Measurements from ENCODE around the gene IDE.

DNA sequence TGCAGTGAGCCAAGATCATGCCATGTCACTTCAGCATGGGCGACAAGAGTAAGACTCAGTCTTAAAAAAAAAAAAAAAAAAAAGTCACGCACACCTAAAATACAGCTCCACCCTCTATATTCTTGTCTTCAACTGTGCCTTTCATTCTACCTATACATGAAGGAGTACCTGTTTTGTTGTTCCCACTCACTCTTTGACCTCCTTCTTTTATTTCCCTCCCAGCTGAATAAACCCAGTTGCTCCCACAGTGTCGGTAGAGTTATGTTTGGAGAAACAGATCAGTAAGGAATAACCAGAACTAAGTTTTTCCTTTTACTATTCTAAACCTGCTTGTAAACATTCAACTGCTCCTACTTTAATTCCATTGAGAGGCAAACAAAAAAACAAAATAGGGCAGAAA lies 50.3 kb downstream of the IDE start:
- TF ChIP-seq, protein P1, sequence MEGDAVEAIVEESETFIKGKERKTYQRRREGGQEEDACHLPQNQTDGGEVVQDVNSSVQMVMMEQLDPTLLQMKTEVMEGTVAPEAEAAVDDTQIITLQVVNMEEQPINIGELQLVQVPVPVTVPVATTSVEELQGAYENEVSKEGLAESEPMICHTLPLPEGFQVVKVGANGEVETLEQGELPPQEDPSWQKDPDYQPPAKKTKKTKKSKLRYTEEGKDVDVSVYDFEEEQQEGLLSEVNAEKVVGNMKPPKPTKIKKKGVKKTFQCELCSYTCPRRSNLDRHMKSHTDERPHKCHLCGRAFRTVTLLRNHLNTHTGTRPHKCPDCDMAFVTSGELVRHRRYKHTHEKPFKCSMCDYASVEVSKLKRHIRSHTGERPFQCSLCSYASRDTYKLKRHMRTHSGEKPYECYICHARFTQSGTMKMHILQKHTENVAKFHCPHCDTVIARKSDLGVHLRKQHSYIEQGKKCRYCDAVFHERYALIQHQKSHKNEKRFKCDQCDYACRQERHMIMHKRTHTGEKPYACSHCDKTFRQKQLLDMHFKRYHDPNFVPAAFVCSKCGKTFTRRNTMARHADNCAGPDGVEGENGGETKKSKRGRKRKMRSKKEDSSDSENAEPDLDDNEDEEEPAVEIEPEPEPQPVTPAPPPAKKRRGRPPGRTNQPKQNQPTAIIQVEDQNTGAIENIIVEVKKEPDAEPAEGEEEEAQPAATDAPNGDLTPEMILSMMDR (IDR thresholded peaks at IDR 0.05; ENCODE audit: insufficient read depth, low read length, poor library complexity, severe bottlenecking), result no peak
- no peak for TF ChIP-seq EZH2phosphoT487 (conservative IDR thresholded peaks at IDR 0.05; ENCODE audit: low read length)
